ENCODE results near the gene HAPLN1. TPM values are rescaled to one million over a fixed set of nuclear protein-coding genes. Genes with fewer than 3 reads are reported as not detected.

HAPLN1 gene
- total RNA-seq, 1 experiment from 2014 or later: 3.3 TPM

DNA sequence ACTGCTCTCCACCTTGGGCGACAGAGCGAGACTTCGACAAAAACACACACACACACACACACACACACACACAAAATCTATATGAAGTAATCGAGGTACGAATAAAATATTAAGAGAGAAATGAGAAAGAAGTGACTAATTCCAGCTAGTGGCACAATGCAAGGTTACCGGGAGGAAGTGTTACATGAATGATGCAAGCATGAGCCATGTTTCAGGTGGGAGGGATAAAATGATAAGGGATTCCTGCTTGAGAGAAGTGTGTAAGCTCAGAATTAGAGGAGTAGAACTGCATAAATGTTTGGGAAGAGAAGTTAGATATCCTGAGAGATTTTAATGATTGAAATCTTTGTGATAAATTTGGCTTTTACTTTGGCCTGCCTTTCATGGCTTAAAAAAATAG is 18.8 kb downstream of the HAPLN1 start:
- H3K36me3 ChIP-seq (replicated peaks; ENCODE audit: control insufficient read depth, insufficient read depth, low read length): no peaks in the 10 kb centered on the region
- H3K4me3 ChIP-seq (ENCODE audit: insufficient read depth, low read depth, low read length): no peak overlapping the region
- H3K27me3 ChIP-seq (ENCODE audit: control insufficient read depth, insufficient read depth, low read length): no peaks in the 10 kb centered on the region
- no peak for DNase-seq

- DNase-seq: no peak
- Histone ChIP-seq H3K36me3 (replicated peaks; ENCODE audit: control insufficient read depth, insufficient read depth, low read length) (no peaks in the 10 kb centered on the region), H3K27me3 (ENCODE audit: control insufficient read depth, insufficient read depth, low read length) (no peaks in the 10 kb centered on the region), H3K4me3 (ENCODE audit: insufficient read depth, low read depth, low read length) (no peak overlapping the region)
Observed at GRCh38 chr5:83689881-83690280, 30.8 kb downstream of the HAPLN1 start.

GRCh38 chr5:83688281-83688680 is 32.4 kb downstream of the HAPLN1 start:
- H3K27me3 ChIP-seq (ENCODE audit: control insufficient read depth, insufficient read depth, low read length): no peaks in the 10 kb centered on the region
- H3K4me3 ChIP-seq (ENCODE audit: insufficient read depth, low read depth, low read length): no peak overlapping the region
- H3K36me3 ChIP-seq (replicated peaks; ENCODE audit: control insufficient read depth, insufficient read depth, low read length): no peaks in the 10 kb centered on the region
- DNase-seq: no peak

DNA sequence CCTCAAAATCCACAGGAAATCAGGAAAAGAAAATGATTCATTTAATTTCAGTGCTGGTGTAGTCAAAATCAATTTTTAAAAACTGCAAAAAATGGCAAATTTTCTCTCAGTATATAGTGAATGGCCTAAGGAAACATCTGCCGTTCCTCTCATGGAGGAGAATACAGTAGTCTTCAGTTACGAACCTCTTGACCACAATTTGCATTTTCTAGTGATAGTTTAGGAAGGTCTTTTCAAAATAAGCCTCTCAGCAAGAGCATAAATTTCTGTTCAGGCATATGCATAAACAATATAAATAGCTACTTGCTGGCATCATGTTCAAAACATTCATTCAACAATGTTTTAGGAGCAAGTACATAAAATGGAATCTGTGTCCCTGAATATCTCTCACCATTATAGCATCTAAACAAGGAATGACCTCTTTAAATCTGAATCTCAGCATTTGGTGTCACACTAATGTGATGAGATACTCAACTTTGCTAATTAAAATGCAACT is 33.5 kb downstream of the HAPLN1 start:
- H3K27me3 ChIP-seq (ENCODE audit: control insufficient read depth, insufficient read depth, low read length): no peaks in the 10 kb centered on the region
- no peaks in the 10 kb centered on the region for H3K36me3 ChIP-seq (replicated peaks; ENCODE audit: control insufficient read depth, insufficient read depth, low read length)
- no peak overlapping the region for H3K4me3 ChIP-seq (ENCODE audit: insufficient read depth, low read depth, low read length)
- no peak for DNase-seq

DNA sequence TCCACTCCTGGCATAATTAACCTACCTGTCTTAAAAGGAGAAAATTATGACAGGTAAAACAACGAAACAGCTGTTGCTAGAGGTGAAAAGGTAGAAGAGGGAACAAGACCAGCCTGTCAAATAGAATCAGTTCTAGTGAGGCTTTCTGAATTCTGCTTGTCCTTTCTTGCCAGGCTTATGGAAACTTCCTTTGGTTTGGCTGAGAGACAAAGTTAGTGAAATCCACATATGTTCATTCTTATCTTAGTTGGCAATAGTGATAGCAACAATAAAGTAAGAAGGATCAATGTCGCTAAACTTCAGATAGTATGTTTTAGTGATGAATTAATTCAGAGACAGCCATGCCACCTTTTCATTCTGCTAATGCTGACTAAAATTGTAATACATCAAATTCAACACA is 34.4 kb downstream of the HAPLN1 start:
- Histone ChIP-seq H3K36me3 (replicated peaks; ENCODE audit: control insufficient read depth, insufficient read depth, low read length) (no peaks in the 10 kb centered on the region), H3K27me3 (ENCODE audit: control insufficient read depth, insufficient read depth, low read length) (no peaks in the 10 kb centered on the region), H3K4me3 (ENCODE audit: insufficient read depth, low read depth, low read length) (no peak overlapping the region)
- no peak for DNase-seq

DNA sequence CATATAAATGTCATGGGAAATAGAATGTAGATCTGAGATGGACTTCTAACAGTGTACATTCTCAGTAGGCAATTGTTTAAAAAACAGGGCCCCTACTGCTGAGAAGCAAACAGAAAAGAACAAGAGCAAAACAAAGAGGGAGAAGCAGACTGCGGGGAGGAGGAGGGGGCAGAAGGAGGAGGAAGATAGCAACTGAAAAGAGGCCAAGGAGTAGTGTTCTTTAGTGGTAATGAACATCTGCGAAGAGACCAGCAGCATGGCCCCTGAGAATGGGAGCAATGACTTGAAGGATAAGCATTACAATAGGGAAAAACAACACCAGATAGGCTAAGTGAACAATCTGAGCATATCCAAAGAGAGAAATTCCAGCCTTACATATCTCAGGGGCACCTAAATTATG is 36.8 kb downstream of the HAPLN1 start:
- Histone ChIP-seq H3K4me3 (ENCODE audit: insufficient read depth, low read depth, low read length) (no peak overlapping the region), H3K27me3 (ENCODE audit: control insufficient read depth, insufficient read depth, low read length) (no peaks in the 10 kb centered on the region), H3K36me3 (replicated peaks; ENCODE audit: control insufficient read depth, insufficient read depth, low read length) (no peaks in the 10 kb centered on the region)
- no peak for DNase-seq

DNA sequence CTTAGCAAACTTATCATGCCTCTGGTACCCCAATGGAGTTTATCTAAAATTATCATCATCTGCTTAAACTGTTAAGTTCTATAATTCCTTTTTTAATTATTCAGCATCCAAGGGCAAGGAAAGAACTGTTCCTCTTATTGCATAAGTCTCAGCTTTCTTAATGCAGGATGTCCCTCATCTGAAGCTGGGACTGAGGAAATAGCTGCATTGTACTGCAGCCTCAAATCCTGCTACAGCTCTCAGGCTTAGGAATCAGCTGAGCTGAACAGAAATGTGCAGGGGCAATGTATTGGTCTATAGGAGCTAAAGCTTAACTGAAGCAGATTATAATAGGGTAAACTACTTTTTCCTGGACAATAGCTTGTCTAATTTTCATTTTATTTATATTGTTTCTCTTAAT is 48.0 kb downstream of the HAPLN1 start:
- no peaks in the 10 kb centered on the region for H3K36me3 ChIP-seq (replicated peaks; ENCODE audit: control insufficient read depth, insufficient read depth, low read length)
- no peaks in the 10 kb centered on the region for H3K27me3 ChIP-seq (ENCODE audit: control insufficient read depth, insufficient read depth, low read length)
- H3K4me3 ChIP-seq (ENCODE audit: insufficient read depth, low read depth, low read length): no peak overlapping the region
- no peak for DNase-seq

DNA sequence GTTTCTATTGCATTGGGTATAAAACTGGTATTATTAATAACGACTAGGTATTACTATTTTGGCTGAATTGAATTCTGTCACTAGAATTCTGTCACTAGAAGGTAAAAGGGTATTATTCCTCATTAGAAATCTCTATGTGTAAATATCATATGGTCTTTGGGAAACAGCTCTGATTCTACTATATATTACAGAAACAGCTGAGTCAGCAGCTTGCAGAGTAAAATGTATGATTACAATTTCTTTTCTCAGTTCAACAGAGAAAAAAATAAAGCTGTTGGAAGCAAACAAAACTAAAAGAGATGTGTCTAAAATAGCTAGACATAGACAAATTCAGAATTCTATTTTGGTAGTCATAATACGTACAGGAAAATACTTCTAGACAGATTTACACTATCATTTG is 48.5 kb downstream of the HAPLN1 start:
- DNase-seq: no peak
- no peak overlapping the region for H3K4me3 ChIP-seq (ENCODE audit: insufficient read depth, low read depth, low read length)
- H3K27me3 ChIP-seq (ENCODE audit: control insufficient read depth, insufficient read depth, low read length): no peaks in the 10 kb centered on the region
- no peaks in the 10 kb centered on the region for H3K36me3 ChIP-seq (replicated peaks; ENCODE audit: control insufficient read depth, insufficient read depth, low read length)

GRCh38 chr5:83665631-83666030 is 55.0 kb downstream of the HAPLN1 start:
- Histone ChIP-seq H3K4me3 (ENCODE audit: insufficient read depth, low read depth, low read length) (no peak overlapping the region), H3K36me3 (replicated peaks; ENCODE audit: control insufficient read depth, insufficient read depth, low read length) (no peaks in the 10 kb centered on the region), H3K27me3 (ENCODE audit: control insufficient read depth, insufficient read depth, low read length) (no peaks in the 10 kb centered on the region)
- no peak for DNase-seq

GRCh38 chr5:83662558-83662957 is 58.1 kb downstream of the HAPLN1 start:
- H3K4me3 ChIP-seq (ENCODE audit: insufficient read depth, low read depth, low read length): no peak overlapping the region
- no peaks in the 10 kb centered on the region for H3K36me3 ChIP-seq (replicated peaks; ENCODE audit: control insufficient read depth, insufficient read depth, low read length)
- no peaks in the 10 kb centered on the region for H3K27me3 ChIP-seq (ENCODE audit: control insufficient read depth, insufficient read depth, low read length)
- DNase-seq: no peak

DNA sequence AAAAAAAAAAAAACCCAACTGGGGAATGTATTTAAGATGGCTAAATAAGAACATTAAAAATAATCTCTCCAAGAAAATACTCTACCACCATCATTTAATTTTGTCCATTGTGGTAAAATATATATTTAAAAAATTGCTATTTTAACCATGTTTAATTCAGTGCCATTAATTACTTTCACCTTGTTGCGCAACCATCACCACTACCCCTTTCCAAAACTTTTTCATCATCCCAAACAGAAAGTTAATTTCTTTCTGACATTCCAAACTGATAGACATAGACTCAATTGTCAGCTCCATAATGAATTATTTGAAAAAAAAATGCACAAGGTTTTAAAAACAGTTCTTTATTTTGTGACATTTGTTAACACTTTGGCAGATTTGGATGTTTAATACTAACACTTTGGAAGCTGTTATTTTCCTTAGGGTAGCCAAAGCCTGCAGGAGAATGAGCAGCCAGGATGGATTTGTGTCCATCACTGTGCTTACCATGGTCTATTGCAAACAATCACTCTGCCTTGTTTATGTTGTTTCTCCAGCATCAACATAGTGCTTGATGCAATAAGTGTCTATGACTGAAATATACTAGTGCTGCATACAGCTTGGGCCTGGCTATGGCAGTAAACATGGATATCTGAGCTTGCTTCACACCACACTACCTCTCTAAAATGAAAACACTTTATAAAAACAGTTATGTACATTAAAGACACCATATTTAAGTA is 62.7 kb downstream of the HAPLN1 start:
- Histone ChIP-seq H3K4me3 (ENCODE audit: insufficient read depth, low read depth, low read length) (no peak overlapping the region), H3K36me3 (replicated peaks; ENCODE audit: control insufficient read depth, insufficient read depth, low read length) (no peaks in the 10 kb centered on the region), H3K27me3 (ENCODE audit: control insufficient read depth, insufficient read depth, low read length) (no peaks in the 10 kb centered on the region)
- no peak for DNase-seq

DNA sequence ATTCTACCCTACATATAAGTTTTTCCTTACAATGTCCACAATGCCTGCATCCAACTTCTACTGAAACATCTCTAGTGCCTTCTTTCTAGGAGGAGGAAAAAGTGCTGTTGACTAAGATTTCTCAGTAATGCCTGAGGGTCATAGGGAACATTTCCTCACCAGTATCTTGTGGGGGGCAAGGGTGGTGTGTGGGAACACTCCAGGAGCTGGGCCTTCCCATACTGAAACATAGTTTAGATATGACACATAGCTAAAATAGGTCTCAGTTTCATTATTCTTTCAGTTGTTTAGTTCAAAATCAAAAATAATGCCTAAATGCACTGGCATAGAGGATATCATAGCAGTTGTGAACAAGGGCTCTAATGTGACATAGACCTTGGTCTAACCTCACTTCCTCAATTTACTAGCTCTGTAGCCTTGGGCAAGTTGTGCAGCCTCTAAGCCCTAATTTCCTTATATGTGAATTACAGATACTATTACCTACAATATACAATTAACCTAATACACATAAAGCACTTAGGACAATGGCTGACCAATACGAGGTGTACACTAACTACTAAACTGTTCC is 66.1 kb downstream of the HAPLN1 start:
- H3K27me3 ChIP-seq (ENCODE audit: control insufficient read depth, insufficient read depth, low read length): no peaks in the 10 kb centered on the region
- H3K36me3 ChIP-seq (replicated peaks; ENCODE audit: control insufficient read depth, insufficient read depth, low read length): no peaks in the 10 kb centered on the region
- H3K4me3 ChIP-seq (ENCODE audit: insufficient read depth, low read depth, low read length): no peak overlapping the region
- no peak for DNase-seq

DNA sequence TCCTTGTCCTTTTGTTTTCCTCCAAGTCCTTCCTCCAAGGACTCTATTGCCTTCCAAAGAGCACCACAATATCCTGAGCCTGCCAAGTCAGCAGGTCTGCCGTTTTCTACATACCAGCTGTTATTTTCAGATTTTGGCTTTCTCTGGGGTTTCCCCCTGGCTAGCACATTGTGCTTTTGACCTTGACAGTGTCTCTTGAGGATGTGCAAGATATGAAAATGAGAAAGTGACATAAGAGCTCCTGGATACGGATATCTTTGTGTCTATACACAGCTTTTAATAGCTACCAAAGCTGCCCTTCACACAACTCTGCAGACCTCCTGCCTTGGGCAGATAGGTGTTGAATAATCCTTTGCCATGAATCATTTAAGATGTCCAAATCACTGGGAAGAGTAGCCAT is 67.0 kb downstream of the HAPLN1 start:
- Histone ChIP-seq H3K27me3 (ENCODE audit: control insufficient read depth, insufficient read depth, low read length) (no peaks in the 10 kb centered on the region), H3K4me3 (ENCODE audit: insufficient read depth, low read depth, low read length) (no peak overlapping the region), H3K36me3 (replicated peaks; ENCODE audit: control insufficient read depth, insufficient read depth, low read length) (no peaks in the 10 kb centered on the region)
- no peak for DNase-seq

- Histone ChIP-seq H3K4me3 (ENCODE audit: insufficient read depth, low read depth, low read length) (no peak overlapping the region), H3K27me3 (ENCODE audit: control insufficient read depth, insufficient read depth, low read length) (no peaks in the 10 kb centered on the region), H3K36me3 (replicated peaks; ENCODE audit: control insufficient read depth, insufficient read depth, low read length) (no peaks in the 10 kb centered on the region)
- no peak for DNase-seq
Observed at GRCh38 chr5:83645936-83646335, 74.7 kb downstream of the HAPLN1 start.

- no peaks in the 10 kb centered on the region for H3K27me3 ChIP-seq (ENCODE audit: control insufficient read depth, insufficient read depth, low read length)
- no peak for DNase-seq
- H3K36me3 ChIP-seq (replicated peaks; ENCODE audit: control insufficient read depth, insufficient read depth, low read length): no peaks in the 10 kb centered on the region
- no peak overlapping the region for H3K4me3 ChIP-seq (ENCODE audit: insufficient read depth, low read depth, low read length)
Observed at GRCh38 chr5:83644301-83644700, 76.4 kb downstream of the HAPLN1 start.

All from H7 (cell line).